K562 (cell line): ENCODE measurements around the gene CFAP69. TPM values are rescaled to one million over a fixed set of nuclear protein-coding genes. Genes with fewer than 3 reads are reported as not detected.

ENCODE experiments used
- BCOR ChIP-seq: fragments of 450-650 bp; IDR thresholded peaks from 2 replicates; pipeline ENCODE4 v1.6.1; 2016
- BMI1 ChIP-seq: fragments of 150-350 bp; IDR thresholded peaks from 2 replicates; pipeline ENCODE4 v1.6.1; 2014; ENCODE audit warnings: low read length
- CHAMP1 ChIP-seq: fragments of 450-650 bp; IDR thresholded peaks from 2 replicates; pipeline ENCODE4 v1.6.1; 2016; ENCODE audit warnings: mild to moderate bottlenecking
- E4F1 ChIP-seq: fragments of 250-450 bp; sonication (Bioruptor Pico); IDR thresholded peaks from 2 replicates; pipeline ENCODE4 v1.5.0; 2021; ENCODE audit warnings: mild to moderate bottlenecking, borderline replicate concordance
- KDM1A ChIP-seq, 2 experiments: fragments of 450-650 bp; IDR thresholded peaks; 2 replicates each; pipeline ENCODE4 v1.6.1; 2016; ENCODE audit warnings: mild to moderate bottlenecking in 2 of 2
- MBD2 ChIP-seq: sonication (generic); IDR thresholded peaks from 2 replicates; pipeline ENCODE4 v1.6.1; 2016; ENCODE audit warnings: low read depth, borderline replicate concordance
- NR3C1 ChIP-seq: sonication (generic); formaldehyde crosslinking; IDR thresholded peaks from 2 replicates; pipeline ENCODE4 v1.8.1; 2022; ENCODE audit warnings: missing genetic modification reagents
- RBM25 ChIP-seq: fragments of 200-400 bp; formaldehyde crosslinking; IDR thresholded peaks from 2 replicates; pipeline ENCODE4 v1.6.1; 2018; ENCODE audit warnings: low read length, low read depth, moderate library complexity; ENCODE audit not compliant: severe bottlenecking
- SMARCA5 ChIP-seq: fragments of 450-650 bp; IDR thresholded peaks from 2 replicates; pipeline ENCODE4 v1.6.1; 2016
- SPI1 ChIP-seq: IDR thresholded peaks from 2 replicates; pipeline ENCODE4 v1.6.1; 2011; ENCODE audit warnings: low read depth, low read length, control low read depth, borderline replicate concordance
- SUPT5H ChIP-seq: fragments of 450-650 bp; IDR thresholded peaks from 2 replicates; pipeline ENCODE4 v1.6.1; 2016
- XRCC3 ChIP-seq: fragments of 450-650 bp; IDR thresholded peaks from 2 replicates; pipeline ENCODE4 v1.6.1; 2017; ENCODE audit warnings: mild to moderate bottlenecking, moderate library complexity
- YY1 ChIP-seq, 3 experiments: IDR thresholded peaks; 2 replicates each; pipeline ENCODE4 v1.6.1; 2011; ENCODE audit warnings: low read length in 2 of 3, mild to moderate bottlenecking in 2 of 3, moderate library complexity in 2 of 3, borderline replicate concordance in 1 of 3, control low read depth in 1 of 3, low read depth in 1 of 3; ENCODE audit not compliant: insufficient read depth in 3 of 3, insufficient replicate concordance in 2 of 3, control insufficient read depth in 1 of 3, insufficient read length in 1 of 3; ENCODE audit errors: extremely low read depth in 1 of 3
- ZBTB33 ChIP-seq: sonication (generic); formaldehyde crosslinking; IDR thresholded peaks from 2 replicates; pipeline ENCODE4 v1.8.1; 2023; ENCODE audit warnings: mild to moderate bottlenecking, missing genetic modification reagents
- ZNF592 ChIP-seq: fragments of 450-650 bp; IDR thresholded peaks from 2 replicates; pipeline ENCODE4 v1.6.1; 2017; ENCODE audit warnings: antibody characterized with exemption, mild to moderate bottlenecking
- polyA plus RNA-seq, 8 experiments: library from polyadenylated mRNA; depleted of rRNA in 4 of 8; stranded (reverse) in 5 of 8; unstranded in 3 of 8; fragments of >200 nt; fragmentation: Nextera tagmentation in 2 of 8; fragmentation: Illumina TruSeq in 1 of 8; extraction: Ambion mirVana in 2 of 8; extraction: Trizol in 1 of 8; gene quantifications; 2 replicates each; pipeline versions ENCODE4 v1.2.1 to v1.2.3, GENCODE V29; 2011 to 2014; ENCODE audit warnings: inconsistent platforms in 1 of 8, missing spikeins in 1 of 8
- total RNA-seq, 7 experiments: library from RNA; depleted of rRNA in 6 of 7; stranded (reverse); fragments of >200 nt in 6 of 7; fragmentation: Illumina TruSeq in 2 of 7; extraction: Trizol in 2 of 7; gene quantifications; 2 replicates each; pipeline versions ENCODE4 v1.2.1 to v1.2.3, GENCODE V29; 2011 to 2021; ENCODE audit warnings: low replicate concordance in 1 of 7

Gene CFAP69
- total and polyA plus RNA-seq, 9 of the 15 experiments (the other 6 are each of a cell fraction or from before 2014, with no cell fraction given), result 0.24 to 5.1 (median 1.7) TPM

GRCh38 chr7:90347759-90348158 lies 102.8 kb downstream of the CFAP69 start (continued):
- peak; percentile 51; the same call in 1 of the 2 replicates for TF ChIP-seq ZBTB33 (CRISPR knock-in tag)
- 0 out of 2 replicates have a peak, but pooled peaks have one; percentile 20 for TF ChIP-seq SPI1
- no peak for TF ChIP-seq MBD2
- TF ChIP-seq CHAMP1, result peak; percentile 36; the same call in 1 of the 2 replicates
- no peak for TF ChIP-seq NR3C1 (CRISPR knock-in tag)
- TF ChIP-seq KDM1A (IDR thresholded peaks at IDR 0.05), result peak; percentile 23 to 56; a peak in 2 of 4 replicates
- TF ChIP-seq E4F1 (CRISPR knock-in tag), result no peak
- peak in 1 of 3 experiments; percentile 40 for TF ChIP-seq YY1 (IDR thresholded peaks at IDR 0.05; ENCODE audit: borderline replicate concordance in 1 of 3, control insufficient read depth in 1 of 3, extremely low read depth in 1 of 3, insufficient read depth in 3 of 3, insufficient read length in 1 of 3, insufficient replicate concordance in 2 of 3, low read depth in 1 of 3, low read length in 2 of 3)
- 0 out of 2 replicates have a peak, but pooled peaks have one; percentile 6 for TF ChIP-seq ZNF592
- TF ChIP-seq SMARCA5, result peak; percentile 73; the same call in 1 of the 2 replicates
- no peak for TF ChIP-seq BMI1
- peak; percentile 49 for TF ChIP-seq RBM25
- TF ChIP-seq SUPT5H, result peak; percentile 10; the same call in 1 of the 2 replicates
- peak; percentile 78 for TF ChIP-seq BCOR
- TF ChIP-seq XRCC3, result 0 out of 2 replicates have a peak, but pooled peaks have one; percentile 3
